HG03196 (cell line): Measurements from ENCODE around the gene SLC25A42.
"Not testable (repeated sequence)": the region's sequence is repeated elsewhere in the genome, so short reads cannot be mapped to it uniquely, and the experiment has no call there.

ENCODE experiments used
- ATAC-seq: cut with Tn5 transposase; IDR thresholded peaks from one replicate; pipeline ENCODE4 v1.9.1; 2021; ENCODE audit not compliant: unreplicated experiment

SLC25A42 gene

DNA sequence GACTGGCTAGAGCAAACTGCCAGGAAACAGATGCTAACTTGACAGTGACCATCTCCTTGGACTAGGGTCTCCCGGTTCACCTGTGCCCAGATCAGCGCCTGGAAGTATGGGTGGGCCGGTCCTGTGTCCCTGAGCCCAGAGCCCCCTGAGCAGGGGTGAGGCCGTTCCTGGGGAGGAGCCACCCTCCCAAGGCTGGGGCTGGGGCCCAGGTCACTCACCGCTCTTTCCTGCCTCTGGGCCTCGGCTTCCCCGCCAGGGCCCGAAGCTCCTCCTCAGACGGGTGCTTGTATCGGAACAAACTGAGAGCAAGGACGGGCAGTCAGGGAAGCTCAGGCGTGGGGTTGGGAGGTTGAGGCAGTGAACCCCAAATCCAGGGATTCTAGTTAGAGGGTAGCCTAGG lies 69.1 kb downstream of the SLC25A42 start:
- ATAC-seq: no peak

DNA sequence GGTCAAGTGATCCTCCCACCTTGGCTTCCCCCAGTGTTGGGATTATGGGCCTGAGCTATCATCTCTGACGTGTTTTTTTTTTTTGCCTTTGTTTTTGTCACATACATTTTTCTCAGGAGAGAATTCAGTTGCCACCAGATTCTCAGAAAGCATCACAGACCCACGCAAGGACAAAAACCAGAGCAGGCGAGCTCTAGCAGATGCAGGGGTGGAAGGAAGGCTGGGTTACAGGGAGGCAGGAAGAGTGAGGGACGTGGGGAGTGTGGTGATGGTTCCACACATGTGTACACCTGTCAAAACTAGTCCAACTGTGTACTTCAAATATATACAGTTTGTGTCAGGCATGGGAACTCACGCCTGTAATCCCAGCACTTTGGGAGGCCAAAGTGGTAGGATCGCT lies 70.2 kb downstream of the SLC25A42 start:
- no peak for ATAC-seq

- no peak for ATAC-seq
These were observed 70.9 kb downstream of the SLC25A42 start for GRCh38 chr19:19134687-19135158.

- not testable (repeated sequence) for ATAC-seq
These were observed 71.9 kb downstream of the SLC25A42 start for GRCh38 chr19:19135713-19136112.

DNA sequence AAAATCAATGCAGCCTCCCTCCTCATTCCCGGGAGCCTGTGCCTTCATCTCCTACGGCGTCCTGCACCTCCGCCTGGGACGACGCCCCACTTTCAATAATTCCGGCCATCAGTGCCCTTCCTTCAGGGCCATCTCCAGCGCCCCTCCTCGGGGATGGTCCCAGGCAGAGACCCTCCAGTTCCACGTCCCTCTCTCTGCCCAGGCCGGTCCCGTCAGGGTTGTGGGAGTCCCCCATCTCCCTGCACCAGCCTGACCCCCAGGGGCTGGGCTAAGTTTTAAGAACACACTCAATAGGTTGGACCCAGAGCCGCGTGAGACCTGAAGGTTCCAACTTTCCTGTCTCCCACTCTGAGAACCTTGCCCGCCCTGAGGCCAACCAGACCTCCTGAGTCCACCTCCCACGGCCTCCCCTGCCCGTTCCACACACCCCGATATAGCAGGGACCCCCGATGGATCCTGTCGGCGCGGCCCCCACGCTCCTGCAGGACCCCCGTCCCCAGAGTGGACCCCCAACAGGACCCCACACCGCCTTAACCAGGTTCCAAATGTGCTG lies 73.8 kb downstream of the SLC25A42 start:
- no peak for ATAC-seq

DNA sequence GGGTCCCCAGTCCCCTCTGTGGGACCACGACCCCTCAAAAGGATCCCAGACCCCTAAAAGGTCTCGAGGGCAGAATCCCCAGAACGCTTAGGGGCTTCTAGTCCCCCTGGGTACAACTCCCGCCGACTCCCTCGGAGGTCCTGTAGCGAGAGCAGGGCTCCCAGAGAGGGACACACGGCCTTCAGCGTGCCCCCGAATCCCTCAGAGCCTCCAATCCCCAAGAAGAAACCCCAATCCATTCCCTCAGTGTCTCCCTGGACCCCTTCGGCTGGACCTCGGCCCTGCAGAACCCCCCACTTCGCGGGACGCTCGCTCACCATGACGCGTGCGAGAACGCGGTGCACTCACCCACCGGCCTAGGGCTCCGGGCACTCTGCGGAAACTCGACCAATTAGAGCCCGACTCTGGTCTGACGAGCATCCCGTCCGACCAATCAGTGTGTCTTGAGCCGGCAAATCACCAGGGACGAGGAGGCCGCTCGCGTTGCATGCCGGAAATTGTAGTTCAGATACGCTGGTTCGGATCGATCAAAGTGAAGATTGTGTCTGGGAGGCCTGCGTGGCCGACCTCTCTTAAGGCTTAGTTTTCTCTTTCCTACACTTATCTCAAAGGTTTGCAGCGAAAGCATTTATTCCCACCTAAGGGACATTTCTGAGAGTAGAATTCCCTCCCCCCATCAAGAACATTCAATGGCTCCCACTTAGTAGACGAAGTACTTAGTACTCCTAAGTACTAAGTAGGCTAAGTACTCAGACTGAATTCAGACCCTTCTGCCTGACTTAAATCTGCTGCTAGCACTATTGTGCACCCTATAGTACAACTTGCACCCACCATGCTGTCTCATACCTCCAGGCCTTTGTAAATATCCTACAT lies 74.6 kb downstream of the SLC25A42 start, which contains the start of gene TMEM161A:
TMEM161A (minus strand) TSS at position 370 of the 873 bp plus-strand sequence; CDS start at position 320, 50 bp downstream.
- peak; percentile 98 for ATAC-seq

GRCh38 chr19:19139876-19140229 lies 76.1 kb downstream of the SLC25A42 start:
- no peak for ATAC-seq

- no peak for ATAC-seq
These were observed 76.7 kb downstream of the SLC25A42 start for GRCh38 chr19:19140476-19140875.

- no peak for ATAC-seq
These were observed 78.6 kb downstream of the SLC25A42 start for GRCh38 chr19:19142347-19142746.

GRCh38 chr19:19145281-19145680 lies 81.5 kb downstream of the SLC25A42 start:
- ATAC-seq: no peak

DNA sequence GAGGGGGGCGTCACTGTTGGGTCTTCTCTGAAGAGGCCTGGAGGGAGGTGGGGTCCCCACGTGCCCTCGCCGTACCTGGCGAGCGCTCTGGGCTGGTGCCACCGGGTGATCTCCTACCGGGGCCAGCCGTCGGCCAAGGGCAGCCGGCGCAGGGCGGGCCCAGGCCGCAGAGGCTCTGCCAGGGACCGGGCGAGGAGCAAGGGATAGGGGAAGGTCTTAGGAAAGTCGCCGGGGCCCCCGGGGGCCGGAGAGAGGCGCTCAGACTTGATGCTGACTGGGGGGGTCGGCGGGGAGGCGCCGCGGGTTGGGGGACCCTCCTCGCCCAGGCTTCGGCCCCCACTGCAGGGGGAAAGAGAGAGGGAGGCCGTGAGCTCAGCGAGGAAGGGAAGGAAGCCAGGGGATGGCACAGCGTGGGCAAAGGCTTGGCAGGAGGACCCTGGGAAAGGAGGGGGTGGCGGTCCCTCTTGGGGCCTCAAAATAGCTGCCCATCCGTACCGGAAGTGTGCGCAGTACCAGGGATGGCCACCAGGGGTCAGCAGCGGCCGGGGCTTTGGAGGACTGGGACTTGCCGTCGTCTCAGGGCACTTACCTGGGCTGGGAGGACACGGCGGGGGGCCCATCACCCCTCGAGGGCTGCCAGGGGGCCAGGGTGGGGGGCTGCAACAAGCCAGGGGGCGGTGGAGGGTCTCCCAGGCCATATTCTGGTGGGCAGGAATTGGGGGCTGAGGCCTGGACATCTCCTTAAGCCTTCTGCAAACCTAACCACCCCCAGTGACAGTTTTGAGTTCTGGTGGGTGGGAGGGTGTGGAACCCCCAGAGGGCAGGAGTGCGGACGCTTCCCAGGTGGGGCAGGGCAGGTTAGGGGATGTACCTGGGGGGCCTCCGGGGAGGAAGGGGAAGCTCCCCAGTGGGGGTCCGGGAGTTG lies 82.2 kb downstream of the SLC25A42 start:
- ATAC-seq: no peak

DNA sequence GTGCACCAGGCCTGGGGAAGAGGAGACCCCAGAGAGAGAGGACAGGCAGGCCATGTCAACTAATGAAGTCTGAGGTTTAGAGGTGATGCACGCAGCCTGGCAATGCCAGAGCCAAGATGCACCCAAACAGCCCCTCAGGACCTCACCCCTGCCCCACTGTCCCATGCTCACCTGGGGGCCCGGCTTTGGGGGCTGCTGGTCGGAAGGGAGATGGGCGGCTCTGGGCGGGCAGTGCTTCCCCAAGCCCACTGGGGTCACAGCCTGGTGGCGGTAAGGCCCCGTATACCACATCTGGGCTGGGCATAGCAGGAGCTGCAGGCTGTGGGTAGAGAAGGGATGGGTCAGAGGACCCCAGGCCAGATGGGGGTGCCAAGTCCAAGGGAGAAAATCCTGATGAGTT lies 83.1 kb downstream of the SLC25A42 start:
- no peak for ATAC-seq

GRCh38 chr19:19147344-19147743 lies 83.5 kb downstream of the SLC25A42 start:
- ATAC-seq: no peak

- not testable (repeated sequence) for ATAC-seq
These were observed 84.7 kb downstream of the SLC25A42 start for GRCh38 chr19:19148504-19148903.

DNA sequence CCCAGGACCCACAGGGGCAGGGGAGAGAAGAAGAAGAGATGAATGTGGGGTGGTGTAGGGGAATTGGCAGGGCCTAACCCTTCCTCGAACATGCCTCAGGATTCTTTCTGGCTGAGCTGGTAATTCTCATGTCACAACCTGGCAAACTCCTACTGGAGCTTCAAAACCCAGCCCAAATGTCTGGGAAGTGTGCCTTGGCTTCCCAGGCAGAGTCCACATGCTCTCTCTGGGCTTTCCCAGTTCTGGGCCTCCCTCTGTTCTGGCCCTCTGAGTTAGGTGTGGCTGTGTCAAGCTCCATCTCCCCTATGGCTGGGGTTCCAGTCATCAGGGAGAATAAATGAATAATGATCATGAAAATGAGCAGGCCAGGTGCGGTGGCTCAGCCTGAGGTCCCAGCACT lies 85.6 kb downstream of the SLC25A42 start:
- ATAC-seq: no peak

DNA sequence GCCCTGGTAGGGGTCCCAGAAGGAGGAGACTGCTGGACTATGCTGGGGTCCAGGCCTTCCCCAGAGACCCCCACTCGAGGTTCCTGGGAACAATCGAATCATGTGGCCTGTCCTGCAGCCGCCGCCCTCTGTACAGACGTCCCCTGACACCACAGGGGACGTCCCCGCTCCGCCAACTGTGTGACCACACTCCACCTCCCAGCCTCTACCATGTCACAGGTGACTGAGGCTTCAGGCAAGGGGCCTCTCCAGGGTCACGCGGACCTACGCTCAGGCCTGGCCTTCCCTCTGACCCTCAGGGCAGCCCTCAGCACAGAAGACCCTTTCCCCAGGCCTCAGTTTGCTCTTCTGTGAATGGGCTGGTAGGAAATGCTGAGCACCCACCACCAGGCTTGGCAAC lies 87.6 kb downstream of the SLC25A42 start:
- ATAC-seq: no peak

DNA sequence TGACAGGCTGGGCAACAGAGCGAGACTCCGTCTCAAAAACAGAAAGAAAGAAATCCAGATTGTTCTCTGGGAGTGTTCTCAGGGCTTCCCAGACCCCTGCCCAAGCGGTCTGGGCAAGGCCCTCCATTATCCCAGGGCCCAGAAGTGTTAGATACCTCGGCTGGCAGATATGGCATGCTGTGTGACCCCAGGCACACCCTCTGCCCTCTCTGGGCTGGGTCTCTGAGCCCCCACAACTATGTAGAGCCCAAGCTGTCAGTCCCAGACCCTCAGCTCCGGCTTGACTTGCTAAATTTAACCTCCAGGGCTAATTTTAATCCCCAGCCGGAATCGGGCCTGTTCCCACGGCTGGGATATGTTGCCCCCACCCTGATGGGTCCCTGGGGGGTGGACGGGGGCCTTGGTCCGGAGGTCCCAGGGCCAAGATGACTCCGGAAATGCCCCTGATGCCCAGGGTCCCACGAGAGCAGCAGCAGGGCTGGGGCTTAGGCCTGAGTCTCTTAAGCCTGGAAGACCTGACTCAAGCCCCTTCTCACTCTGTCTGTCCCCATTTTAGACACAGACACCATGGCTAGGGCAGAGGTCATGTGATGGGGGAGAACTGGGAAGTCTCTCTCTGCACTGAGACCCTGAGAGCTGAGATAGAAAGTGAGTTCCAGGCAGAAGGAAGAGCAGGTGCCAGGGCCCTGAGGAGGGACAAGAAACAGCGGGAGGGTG lies 89.0 kb downstream of the SLC25A42 start:
- ATAC-seq: no peak

GRCh38 chr19:19154768-19155494 lies 91.1 kb downstream of the SLC25A42 start:
- ATAC-seq: no peak

DNA sequence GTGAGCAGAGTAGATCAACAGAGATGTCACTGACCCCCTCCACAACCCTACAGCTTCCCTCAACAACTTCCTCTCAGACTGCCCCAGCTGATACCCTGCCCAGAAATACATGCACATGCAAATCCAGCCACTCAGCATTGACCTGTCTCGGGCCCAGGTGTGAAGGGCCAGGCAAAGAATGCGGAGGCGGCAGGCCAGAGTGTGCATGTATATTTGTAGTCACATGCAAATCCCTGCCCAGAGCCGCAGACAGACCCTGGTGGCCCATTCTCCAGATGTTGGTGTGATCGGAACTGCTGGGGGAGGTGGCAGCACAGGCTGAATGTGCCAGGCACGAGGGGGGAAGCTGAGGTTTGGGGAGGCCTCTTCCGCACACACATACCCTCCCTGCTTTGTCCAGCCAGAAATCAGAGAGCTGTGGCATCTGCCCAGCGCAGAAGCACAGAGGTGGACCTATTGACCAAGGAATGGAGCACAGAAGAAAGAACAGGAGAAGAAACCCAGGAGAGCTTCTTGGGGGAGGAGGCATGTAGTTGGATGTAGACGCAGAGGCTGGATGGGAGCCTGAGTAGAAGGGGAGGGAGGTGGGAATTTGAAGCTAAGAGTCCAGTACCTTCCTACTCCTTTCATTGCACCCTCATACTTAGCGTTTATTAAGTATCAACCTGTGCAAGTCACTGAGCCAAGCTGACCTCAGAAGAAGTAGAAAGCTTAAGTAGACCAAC lies 91.9 kb downstream of the SLC25A42 start:
- peak; percentile 47 for ATAC-seq
